HG02938 (cell line): ENCODE results near the gene ACY1.

Experiments
- ATAC-seq: cut with Tn5 transposase; IDR thresholded peaks from one replicate; pipeline ENCODE4 v1.9.1; 2021; ENCODE audit warnings: mild to moderate bottlenecking, moderate library complexity; ENCODE audit not compliant: unreplicated experiment

ACY1 gene

DNA sequence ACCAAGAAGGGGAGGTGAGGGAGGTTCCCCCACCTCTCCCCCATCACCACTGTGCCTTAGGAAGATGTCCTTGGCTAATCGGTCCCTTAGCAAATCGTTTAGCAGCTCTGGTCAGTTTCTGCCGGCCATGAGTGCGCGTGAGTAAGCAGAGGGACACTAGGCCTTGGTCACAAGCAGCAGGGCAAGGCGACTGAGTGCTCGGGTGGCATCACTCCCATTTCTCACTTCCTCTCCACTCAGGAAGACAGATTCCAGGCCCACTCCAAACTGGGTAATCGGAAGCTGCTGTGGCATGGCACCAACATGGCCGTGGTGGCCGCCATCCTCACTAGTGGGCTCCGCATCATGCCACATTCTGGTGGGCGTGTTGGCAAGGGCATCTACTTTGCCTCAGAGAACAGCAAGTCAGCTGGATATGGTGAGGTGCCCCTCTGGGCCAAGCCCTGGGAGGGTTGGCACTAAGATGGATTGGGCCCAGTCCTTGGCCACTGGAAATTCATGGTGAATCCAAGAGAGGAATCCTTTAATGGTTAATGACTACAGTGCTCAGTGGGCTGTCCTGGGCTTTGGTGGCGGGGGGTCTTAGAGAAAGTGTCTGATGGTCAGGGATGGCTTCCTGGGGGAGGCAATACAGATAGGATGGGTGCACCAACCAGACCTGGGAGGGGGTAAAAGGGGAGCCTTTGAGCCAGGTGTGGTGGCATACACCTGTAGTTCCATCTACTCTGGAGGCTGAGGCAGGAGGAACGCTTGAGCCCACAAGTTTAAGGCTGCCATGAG, 37.2 kb upstream of the ACY1 start:
- ATAC-seq = no peak

DNA sequence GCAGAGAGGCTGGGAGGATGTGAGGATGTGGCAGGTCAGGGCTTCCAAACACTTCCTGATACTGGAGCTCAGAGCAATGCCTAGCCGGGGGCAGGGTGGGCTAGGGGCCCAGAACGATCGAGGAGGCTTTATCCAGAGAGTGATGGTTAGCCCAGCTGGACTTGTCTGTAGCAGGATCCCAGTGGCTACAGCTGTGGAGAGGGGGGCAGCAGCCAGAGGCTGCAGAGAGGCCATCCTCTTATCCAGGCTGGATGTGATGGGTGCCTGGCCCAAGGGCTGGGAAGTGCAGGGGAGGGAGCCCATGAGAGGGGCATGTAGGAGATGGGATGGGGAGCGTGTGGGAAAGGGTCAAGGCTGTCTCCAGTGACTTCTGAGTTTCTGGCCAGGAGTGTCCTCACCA, 36.5 kb upstream of the ACY1 start:
- no peak for ATAC-seq

DNA sequence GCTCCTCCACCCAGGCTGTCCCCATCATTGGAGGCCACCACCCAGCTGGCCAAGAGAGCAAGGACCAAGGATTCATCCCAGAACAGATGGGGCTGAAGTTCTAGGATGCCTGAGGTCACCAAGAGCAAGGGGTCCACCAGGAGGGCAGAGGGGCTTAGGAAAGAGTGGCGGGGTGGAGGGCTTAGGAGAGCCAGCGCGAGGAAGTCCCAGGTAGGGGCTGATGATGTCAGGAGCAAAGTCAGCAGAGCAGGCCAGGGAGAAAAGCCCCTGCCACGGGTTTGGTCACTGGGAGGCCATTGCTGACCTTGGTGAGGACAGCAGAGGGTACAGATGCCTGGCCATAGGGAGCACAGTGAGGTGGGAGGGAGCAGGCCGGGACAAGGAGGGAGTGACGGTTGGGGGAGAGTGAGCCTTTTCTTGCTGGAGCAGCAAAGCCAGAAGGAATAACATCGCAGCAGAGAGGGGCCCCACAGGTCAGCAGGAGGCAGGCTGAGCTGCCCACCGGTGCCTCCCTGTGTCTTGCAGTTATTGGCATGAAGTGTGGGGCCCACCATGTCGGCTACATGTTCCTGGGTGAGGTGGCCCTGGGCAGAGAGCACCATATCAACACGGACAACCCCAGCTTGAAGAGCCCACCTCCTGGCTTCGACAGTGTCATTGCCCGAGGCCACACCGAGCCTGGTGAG, 36.0 kb upstream of the ACY1 start:
- no peak for ATAC-seq

DNA sequence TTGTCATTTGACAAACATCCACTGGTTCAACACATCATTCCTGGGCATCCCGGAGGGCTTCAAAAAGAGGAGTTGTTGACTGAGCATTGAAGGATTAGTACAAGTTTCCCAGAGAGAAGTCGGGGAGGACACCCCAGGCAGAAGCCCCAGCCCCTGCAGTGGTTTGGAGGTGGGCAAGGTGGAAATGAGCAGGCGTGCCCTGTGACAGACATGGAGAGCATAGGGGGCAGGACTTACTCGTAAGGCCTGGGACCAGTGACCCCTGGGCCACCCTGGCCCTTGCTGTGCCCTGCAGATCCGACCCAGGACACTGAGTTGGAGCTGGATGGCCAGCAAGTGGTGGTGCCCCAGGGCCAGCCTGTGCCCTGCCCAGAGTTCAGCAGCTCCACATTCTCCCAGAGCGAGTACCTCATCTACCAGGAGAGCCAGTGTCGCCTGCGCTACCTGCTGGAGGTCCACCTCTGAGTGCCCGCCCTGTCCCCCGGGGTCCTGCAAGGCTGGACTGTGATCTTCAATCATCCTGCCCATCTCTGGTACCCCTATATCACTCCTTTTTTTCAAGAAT, 35.2 kb upstream of the ACY1 start:
- ATAC-seq = no peak

DNA sequence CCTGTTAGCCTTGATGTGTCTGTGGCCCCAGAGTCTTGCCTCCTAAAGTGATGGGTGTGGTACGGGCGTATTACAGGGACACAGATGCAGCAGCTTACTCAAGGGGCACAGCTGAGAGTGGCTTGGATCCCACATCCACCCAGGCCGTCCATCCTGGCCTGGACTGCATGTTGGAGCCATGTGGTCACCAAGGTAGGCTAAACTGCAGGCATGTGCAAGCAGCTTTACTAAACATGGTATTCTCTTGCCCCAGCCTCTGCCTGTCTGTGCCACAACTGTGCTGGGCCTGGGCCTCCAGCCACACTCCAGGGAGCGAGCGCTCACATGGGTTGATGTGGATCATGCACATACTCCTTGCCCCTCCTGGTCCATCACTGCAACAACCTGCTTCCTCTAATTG, 34.2 kb upstream of the ACY1 start:
- no peak for ATAC-seq

DNA sequence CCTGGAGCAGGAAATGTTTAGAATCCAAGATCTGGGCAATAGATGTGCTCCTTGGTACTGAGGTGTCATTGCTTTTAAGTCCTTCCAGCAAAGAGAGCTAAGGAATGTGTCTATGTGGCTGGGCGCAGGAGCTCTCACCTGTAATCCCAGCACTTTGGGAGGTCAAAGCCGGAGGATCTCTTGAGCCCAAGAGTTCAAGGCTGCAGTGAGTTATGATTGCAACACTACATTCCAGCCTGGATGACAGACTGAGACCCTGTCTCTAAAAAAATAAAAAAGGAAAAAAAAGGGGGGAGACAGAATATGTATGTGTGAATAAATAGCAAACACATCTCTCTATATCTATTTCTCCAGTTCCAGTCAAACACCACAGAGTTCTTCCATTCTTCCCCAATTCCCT, 32.4 kb upstream of the ACY1 start:
- ATAC-seq = no peak

DNA sequence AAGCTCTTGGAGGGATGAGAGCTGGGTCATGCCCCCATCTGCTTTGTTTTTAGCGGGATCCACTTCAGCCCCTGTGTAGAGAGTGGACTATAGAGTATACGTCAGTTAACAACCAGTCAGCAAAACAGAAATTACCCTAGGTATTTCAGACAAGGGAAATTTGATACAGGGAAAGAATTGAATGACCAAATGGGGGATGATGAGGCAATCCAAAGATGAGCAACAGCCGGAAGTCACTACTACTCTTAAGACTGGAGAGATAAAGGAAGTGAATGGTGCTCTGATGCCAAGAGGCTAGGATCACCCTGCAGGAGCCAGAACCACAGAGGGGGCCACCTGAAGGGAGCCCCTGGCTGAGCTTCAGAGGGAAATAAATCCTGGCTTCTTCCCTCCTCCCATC, 29.9 kb upstream of the ACY1 start:
- no peak for ATAC-seq

DNA sequence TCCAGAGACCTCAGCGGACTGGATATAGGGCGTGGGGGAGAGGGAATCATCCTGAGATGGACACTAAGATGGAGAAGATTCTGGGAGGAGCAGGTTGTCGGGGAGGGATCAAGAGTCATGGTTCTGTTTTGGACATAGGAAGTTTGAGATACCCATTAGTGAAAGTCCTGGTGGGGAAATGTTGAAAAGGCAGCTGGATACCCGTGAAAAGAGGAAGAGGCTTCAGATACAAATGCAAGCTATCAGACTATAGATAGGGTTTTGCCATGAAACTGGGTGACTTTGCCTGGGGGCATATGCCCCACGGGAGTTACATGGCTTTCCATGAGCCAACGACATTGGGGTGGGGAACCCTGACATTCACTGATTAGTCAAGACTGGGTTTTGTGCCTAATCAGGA, 29.2 kb upstream of the ACY1 start:
- no peak for ATAC-seq

DNA sequence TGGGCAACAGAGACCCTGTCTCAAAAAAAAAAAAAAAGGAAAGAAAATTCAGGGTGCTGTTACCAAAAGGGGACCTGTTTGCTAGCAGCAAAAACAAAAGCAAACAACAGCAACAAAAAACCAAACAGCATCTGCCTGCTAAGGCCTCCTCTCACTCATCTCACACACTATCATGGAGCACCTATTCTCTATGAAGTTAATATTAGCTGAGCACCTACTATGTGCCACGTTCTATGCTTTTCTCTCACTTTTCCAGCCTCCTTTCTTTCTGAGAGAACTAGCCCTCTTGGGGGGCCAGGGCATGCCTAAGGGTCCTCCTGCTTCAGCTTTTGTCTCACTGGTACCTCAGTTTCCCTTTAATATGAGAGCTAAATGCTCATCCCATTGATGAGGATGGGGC, 28.6 kb upstream of the ACY1 start:
- ATAC-seq = no peak

DNA sequence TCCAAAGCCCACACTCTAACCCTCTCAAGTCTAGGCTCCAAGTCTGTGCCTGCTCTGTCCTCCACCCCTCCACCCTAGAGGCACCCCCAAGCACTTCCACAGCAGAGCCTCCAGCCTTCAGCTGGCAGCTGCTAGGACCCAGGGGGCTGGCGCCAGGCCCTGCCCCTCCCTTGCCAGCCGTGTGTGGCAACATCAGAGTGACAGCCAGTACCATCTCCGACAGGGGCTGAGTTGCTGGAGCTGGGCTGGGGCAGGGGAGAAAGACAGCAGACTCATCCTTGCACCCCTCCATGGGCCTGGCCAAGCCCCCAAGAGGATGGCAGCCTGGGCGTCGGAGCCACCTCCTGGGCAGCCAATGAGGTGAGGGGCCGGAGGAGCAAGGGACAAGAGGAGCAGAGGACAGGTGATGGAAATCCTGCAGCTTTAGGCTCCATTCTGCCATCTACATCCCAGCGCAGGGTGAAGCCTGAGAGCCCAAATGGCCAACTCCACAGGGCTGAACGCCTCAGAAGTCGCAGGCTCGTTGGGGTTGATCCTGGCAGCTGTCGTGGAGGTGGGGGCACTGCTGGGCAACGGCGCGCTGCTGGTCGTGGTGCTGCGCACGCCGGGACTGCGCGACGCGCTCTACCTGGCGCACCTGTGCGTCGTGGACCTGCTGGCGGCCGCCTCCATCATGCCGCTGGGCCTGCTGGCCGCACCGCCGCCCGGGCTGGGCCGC, 28.0 kb upstream of the ACY1 start, which contains the start of gene GPR62:
Gene GPR62, plus strand, starts transcription at position 207 of the 718 bp plus-strand sequence. Its CDS starts 272 bp downstream, at position 479.
- no peak for ATAC-seq

DNA sequence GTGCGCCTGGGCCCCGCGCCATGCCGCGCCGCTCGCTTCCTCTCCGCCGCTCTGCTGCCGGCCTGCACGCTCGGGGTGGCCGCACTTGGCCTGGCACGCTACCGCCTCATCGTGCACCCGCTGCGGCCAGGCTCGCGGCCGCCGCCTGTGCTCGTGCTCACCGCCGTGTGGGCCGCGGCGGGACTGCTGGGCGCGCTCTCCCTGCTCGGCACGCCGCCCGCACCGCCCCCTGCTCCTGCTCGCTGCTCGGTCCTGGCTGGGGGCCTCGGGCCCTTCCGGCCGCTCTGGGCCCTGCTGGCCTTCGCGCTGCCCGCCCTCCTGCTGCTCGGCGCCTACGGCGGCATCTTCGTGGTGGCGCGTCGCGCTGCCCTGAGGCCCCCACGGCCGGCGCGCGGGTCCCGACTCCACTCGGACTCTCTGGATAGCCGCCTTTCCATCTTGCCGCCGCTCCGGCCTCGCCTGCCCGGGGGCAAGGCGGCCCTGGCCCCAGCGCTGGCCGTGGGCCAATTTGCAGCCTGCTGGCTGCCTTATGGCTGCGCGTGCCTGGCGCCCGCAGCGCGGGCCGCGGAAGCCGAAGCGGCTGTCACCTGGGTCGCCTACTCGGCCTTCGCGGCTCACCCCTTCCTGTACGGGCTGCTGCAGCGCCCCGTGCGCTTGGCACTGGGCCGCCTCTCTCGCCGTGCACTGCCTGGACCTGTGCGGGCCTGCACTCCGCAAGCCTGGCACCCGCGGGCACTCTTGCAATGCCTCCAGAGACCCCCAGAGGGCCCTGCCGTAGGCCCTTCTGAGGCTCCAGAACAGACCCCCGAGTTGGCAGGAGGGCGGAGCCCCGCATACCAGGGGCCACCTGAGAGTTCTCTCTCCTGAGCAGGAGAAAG, 27.2 kb upstream of the ACY1 start:
- ATAC-seq = no peak

DNA sequence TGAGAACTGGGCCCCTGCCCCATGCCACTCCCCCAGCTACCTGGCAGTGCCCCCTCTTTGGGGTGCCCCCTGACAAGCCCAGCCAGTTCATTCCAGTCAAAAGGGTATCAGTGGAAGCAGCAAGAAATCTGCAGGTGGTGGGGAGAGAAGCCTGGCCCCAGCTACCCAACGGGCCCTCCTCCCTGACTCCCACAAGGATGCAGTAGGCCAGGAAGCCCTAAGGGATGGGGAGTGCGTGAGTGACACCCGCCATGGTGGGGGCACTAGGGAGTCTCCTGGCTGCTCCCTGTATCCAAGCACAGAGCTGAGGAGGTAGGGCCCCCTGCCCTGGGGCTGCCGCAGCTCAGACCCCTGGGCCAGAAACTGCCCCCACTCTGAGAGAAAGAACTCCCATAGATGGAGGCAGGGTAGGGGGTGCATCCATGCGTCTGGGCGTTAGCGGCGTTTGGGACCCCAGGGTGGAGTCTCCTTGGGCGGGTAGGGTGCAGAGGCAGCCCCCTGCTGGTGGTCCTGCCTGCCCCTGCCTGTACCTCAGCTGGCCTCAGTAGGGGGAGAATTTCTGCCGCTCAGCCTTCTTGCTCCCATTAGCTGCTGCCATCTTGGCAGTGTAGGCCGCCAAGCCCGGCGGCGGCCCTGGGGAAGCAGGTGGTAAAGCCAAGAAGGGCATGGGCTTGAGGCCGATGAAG, 25.7 kb upstream of the ACY1 start:
- no peak for ATAC-seq

DNA sequence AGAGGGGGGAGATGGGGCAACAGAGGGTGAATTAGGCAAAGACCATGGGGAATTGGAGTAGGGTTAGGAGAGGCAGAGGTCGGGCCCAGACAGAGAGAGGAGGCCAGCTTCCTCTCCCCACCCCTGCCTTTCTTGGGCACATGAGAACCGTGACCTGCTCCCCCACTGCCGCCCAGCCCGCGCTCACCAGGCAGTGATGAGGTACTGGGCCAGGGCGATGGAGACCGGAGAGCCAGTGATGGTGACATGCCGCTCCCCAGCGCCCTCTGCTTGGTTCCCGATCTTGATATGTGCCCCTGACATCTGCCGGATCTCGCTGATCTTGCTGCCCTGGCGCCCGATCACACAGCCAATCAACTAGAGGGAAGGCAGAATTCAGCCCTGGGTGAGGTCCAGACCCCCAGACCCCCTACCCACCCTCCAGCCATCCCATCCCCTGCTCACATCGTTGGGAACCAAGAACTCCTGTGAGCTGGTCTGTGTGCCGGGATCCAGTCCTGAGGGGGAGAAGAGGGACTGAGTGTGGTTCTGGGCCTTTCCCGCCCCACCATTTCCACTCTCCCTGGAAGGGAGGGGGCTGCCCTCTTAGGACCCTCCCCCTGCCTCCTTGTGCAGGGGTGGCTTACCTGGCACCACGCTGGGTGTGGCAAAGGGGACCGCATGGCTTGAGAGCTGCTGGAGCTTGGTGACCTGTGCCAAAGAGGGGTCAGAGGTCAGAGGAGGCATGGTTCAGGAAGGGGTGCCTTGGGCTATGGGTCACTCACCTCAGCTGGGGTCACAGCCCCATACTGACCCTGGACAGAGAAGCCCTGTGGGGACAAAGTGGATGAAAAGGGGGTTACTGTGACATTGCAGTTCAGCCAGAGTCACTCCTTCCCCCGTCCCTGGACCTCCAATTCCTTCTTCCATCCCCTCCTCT, 24.5 kb upstream of the ACY1 start:
- no peak for ATAC-seq

DNA sequence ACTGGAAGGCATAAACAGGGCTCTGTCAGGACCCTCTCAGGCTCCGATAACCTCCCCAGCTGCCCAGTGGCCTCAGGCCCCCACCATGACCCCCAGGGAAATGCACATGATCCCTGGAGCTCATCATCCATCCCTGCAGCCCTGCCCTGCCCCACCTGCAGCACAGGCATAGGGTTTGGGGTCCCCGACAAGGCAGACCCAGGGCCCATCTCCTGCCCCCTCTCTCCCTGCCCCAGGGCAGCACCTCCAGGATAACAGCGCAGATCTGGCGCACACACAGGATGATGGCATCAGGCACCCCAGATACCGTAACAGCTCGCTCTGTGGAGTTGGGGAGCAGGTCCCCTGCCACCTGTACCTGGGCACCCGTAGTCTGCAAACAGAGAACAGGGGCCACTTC, 23.7 kb upstream of the ACY1 start:
- ATAC-seq = no peak

DNA sequence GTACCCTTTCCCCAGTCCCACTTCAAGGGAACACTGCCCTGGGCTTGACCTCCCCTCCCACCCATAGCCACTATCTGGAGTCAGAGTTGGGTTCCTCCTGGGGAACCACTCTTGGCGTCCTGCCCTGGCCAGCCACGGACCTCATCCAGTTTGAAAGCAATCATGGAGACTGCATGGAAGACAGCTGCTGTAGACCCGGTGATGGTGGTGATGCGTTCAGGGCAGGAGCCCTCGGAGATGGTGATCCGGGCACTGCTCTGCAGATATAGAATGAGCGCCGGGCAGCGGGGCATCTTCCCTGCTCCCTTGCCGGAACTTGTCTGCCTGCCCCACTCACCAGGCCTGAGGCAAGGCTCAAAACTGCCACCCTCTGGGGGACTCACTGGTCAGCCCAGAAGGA, 22.9 kb upstream of the ACY1 start:
- no peak for ATAC-seq

DNA sequence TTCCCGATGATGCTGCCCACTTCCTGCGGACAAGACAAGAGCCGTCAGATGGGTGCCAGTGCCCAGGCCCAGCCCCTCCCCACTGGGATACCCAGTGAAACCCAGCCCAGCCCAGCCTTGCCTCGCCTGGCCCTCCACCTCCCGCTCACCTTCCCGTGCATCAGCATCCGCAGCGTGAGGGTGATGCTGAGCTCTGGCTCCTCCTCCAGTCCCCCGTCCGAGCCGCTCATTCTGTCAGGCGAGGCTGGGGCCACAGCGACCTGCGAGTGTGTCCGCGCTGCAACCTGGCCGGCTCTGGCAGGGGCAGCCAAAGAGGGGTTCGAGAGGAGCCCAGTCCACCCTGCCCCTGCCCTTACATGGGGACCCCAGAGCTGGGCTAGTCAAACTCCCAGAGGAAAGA, 22.3 kb upstream of the ACY1 start:
- ATAC-seq = no peak

DNA sequence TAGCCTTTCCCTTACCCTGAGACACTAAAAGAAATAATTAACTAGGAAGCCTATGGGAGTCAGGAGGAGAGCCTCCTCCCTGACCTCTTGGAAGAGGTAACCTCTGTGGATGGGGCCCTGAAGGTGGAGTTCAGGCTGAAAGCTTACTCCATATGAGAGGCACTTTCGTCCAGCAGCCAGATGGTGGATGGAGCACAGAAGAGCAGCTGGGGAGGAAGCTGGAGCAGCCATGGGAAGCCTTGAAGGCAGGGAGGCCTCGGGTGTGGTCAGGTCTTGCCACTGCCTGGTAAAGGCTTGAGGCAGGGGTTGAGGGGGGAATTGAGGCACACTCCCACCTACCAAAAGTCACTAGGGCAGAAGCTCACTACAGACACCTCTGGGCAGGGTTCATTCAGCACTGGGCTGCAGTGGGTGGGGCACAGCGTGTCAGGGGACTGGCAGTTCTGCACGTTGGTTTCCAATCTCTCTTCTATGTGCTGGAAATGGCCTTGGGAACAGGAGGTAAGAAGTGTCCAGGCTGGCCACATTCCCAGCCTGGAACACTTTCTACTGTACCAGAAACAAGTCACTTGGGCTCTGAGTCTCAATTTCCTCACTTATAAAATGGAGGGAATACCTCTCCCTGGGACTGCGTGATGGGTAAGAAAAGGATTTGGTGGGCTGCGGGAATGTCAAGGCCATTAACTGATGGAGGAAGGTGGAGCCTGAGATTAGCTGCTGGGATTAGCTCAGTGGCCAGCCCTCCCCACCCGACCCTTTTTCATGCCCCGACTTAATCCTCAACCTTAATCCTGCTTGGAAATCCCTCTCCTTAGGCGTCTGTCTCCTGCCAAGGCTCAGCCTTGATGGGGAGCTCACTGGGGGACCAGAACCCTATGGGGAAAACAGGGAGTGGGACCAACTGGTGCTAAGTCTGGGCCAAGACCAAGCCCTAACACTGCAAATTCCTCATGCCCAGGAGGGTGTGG, 21.4 kb upstream of the ACY1 start:
- ATAC-seq = no peak
